GM23338 (cell line): ENCODE measurements around the gene TMEM74B. TPM values are rescaled to one million over a fixed set of nuclear protein-coding genes. Genes with fewer than 3 reads are reported as not detected.

Experiments
- ATAC-seq: fragments of 200-7000 bp; cut with Tn5 transposase; 3 replicates; pipeline ENCODE4 v1.9.1; 2020
- DNase-seq: peaks from one replicate; pipeline ENCODE4 v3.0.0-alpha.2; 2015; ENCODE audit warnings: low spot score
- H2AFZ ChIP-seq: fragments of 200-600 bp; sonication (generic); 2 replicates; pipeline ENCODE4 v1.8.0; 2016; ENCODE audit warnings: antibody characterized with exemption, mild to moderate bottlenecking, moderate library complexity
- H3F3A ChIP-seq: fragments of 200-600 bp; sonication (generic); replicated peaks from 2 replicates; pipeline ENCODE4 v1.8.0; 2017; ENCODE audit warnings: antibody characterized with exemption, mixed run types, low read depth
- H3K27ac ChIP-seq: fragments of 200-600 bp; sonication (generic); 2 replicates; pipeline ENCODE4 v1.6.1; 2016; ENCODE audit warnings: low read depth
- H3K27me3 ChIP-seq: fragments of 200-600 bp; sonication (generic); 2 replicates; pipeline ENCODE4 v1.8.0; 2016; ENCODE audit warnings: mild to moderate bottlenecking, mixed run types, moderate library complexity; ENCODE audit not compliant: insufficient read depth
- H3K36me3 ChIP-seq: fragments of 200-600 bp; sonication (generic); 2 replicates; pipeline ENCODE4 v1.8.0; 2016; ENCODE audit warnings: mild to moderate bottlenecking; ENCODE audit not compliant: insufficient read depth
- H3K4me1 ChIP-seq: fragments of 200-600 bp; sonication (generic); 2 replicates; pipeline ENCODE4 v1.8.0; 2016; ENCODE audit warnings: mild to moderate bottlenecking, moderate library complexity; ENCODE audit not compliant: insufficient read depth
- H3K4me2 ChIP-seq: fragments of 200-600 bp; sonication (generic); 2 replicates; pipeline ENCODE4 v1.7.1; 2017; ENCODE audit warnings: mixed run types
- H3K4me3 ChIP-seq: fragments of 200-600 bp; sonication (generic); 2 replicates; pipeline ENCODE4 v1.6.1; 2016; ENCODE audit warnings: mixed run types
- H3K79me2 ChIP-seq: fragments of 200-600 bp; sonication (generic); replicated peaks from 2 replicates; pipeline ENCODE4 v1.8.0; 2017; ENCODE audit warnings: mild to moderate bottlenecking; ENCODE audit not compliant: insufficient read depth
- H3K9me2 ChIP-seq: fragments of 200-600 bp; sonication (generic); 2 replicates; pipeline ENCODE4 v1.8.0; 2017; ENCODE audit not compliant: insufficient read depth
- H4K20me1 ChIP-seq: fragments of 200-600 bp; sonication (generic); replicated peaks from 2 replicates; pipeline ENCODE4 v1.8.0; 2017; ENCODE audit warnings: mild to moderate bottlenecking; ENCODE audit not compliant: insufficient read depth
- H3K27ac Mint-ChIP-seq: 2 replicates; pipeline ENCODE4 v1.8.0; 2020; ENCODE audit warnings: inconsistent platforms, mild to moderate bottlenecking, moderate library complexity, mixed read lengths
- H3K27me3 Mint-ChIP-seq: 3 replicates; pipeline ENCODE4 v1.8.0; 2022; ENCODE audit warnings: low read depth, mild to moderate bottlenecking, moderate library complexity, mixed read lengths, inconsistent platforms; ENCODE audit not compliant: insufficient read depth, poor library complexity
- H3K36me3 Mint-ChIP-seq: 3 replicates; pipeline ENCODE4 v1.8.0; 2021; ENCODE audit warnings: low read depth, mild to moderate bottlenecking, inconsistent platforms, moderate library complexity, mixed read lengths
- H3K4me1 Mint-ChIP-seq: 3 replicates; pipeline ENCODE4 v1.8.0; 2020; ENCODE audit warnings: mild to moderate bottlenecking, inconsistent platforms, mixed read lengths
- H3K4me3 Mint-ChIP-seq: 3 replicates; pipeline ENCODE4 v1.8.0; 2021; ENCODE audit warnings: moderate library complexity, mild to moderate bottlenecking, inconsistent platforms, mixed read lengths
- H3K9me3 Mint-ChIP-seq: 3 replicates; pipeline ENCODE4 v1.8.0; 2020; ENCODE audit warnings: moderate library complexity, mild to moderate bottlenecking, inconsistent platforms, mixed read lengths
- CTCF ChIP-seq, 2 experiments: fragments of 200-600 bp in 1 of 2; sonication (generic) in 1 of 2; conservative IDR thresholded peaks; 2 replicates each; pipeline versions ENCODE4 v1.5.1 to v1.6.1; 2016 to 2017; ENCODE audit warnings: antibody characterized with exemption in 2 of 2, low read depth in 2 of 2, mild to moderate bottlenecking in 2 of 2, moderate library complexity in 1 of 2
- ZNF114 ChIP-seq: fragments of 250-450 bp; sonication (Bioruptor Pico); IDR thresholded peaks from 2 replicates; pipeline ENCODE4 v1.5.0; 2020; ENCODE audit warnings: mild to moderate bottlenecking, moderate library complexity
- polyA plus RNA-seq: library from polyadenylated mRNA; unstranded; fragments of >200 nt; fragmentation: Nextera tagmentation; extraction: Ambion mirVana; gene quantifications from 2 replicates; pipeline ENCODE4 v1.2.1, GENCODE V29; 2016
- total RNA-seq: library from RNA; depleted of rRNA; stranded (reverse); fragments of >200 nt; shearing (Covaris generic); gene quantifications from 2 replicates; pipeline ENCODE4 v1.2.3, GENCODE V29; 2014
- TF ChIP-seq, protein P1 (sequence below): IDR thresholded peaks from 2 replicates; pipeline ENCODE4 v1.6.1; 2016; ENCODE audit warnings: antibody characterized with exemption
- TF ChIP-seq, protein P2 (sequence below): fragments of 250-450 bp; sonication (Bioruptor Pico); IDR thresholded peaks from 2 replicates; pipeline ENCODE4 v1.5.0; 2020; ENCODE audit warnings: mild to moderate bottlenecking, moderate library complexity
- TF ChIP-seq, protein P3 (sequence below): IDR thresholded peaks from one replicate; pipeline ENCODE4 v1.6.1; 2018; ENCODE audit warnings: antibody characterized with exemption; ENCODE audit not compliant: unreplicated experiment

TMEM74B gene
- total and polyA plus RNA-seq, 2 experiments from 2014 or later = 1.0 to 4.8 TPM

GRCh38 chr20:1205802-1206201 is 21.0 kb upstream of the TMEM74B start:
- H3K27me3 ChIP-seq = no peaks in the 10 kb centered on the region
- H4K20me1 ChIP-seq = no peaks in the 10 kb centered on the region; the same call in 1 of the 2 replicates
- ATAC-seq (no peak), DNase-seq (no peak)
- H2AFZ ChIP-seq = no peak overlapping the region
- H3K36me3 ChIP-seq = no peaks in the 10 kb centered on the region
- no peaks in the 10 kb centered on the region for H3K36me3 Mint-ChIP-seq
- no peaks in the 10 kb centered on the region for H3K9me3 Mint-ChIP-seq
- H3K4me3 ChIP-seq = no peak overlapping the region
- H3K9me2 ChIP-seq = no peaks in the 10 kb centered on the region
- H3K79me2 ChIP-seq = no peaks in the 10 kb centered on the region
- peaks cover 3% of the 10 kb centered on the region for H3K27me3 Mint-ChIP-seq
- H3K4me2 ChIP-seq = no peak overlapping the region
- TF ChIP-seq, protein P1, sequence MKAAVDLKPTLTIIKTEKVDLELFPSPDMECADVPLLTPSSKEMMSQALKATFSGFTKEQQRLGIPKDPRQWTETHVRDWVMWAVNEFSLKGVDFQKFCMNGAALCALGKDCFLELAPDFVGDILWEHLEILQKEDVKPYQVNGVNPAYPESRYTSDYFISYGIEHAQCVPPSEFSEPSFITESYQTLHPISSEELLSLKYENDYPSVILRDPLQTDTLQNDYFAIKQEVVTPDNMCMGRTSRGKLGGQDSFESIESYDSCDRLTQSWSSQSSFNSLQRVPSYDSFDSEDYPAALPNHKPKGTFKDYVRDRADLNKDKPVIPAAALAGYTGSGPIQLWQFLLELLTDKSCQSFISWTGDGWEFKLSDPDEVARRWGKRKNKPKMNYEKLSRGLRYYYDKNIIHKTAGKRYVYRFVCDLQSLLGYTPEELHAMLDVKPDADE = no peak
- TF ChIP-seq, protein P2, sequence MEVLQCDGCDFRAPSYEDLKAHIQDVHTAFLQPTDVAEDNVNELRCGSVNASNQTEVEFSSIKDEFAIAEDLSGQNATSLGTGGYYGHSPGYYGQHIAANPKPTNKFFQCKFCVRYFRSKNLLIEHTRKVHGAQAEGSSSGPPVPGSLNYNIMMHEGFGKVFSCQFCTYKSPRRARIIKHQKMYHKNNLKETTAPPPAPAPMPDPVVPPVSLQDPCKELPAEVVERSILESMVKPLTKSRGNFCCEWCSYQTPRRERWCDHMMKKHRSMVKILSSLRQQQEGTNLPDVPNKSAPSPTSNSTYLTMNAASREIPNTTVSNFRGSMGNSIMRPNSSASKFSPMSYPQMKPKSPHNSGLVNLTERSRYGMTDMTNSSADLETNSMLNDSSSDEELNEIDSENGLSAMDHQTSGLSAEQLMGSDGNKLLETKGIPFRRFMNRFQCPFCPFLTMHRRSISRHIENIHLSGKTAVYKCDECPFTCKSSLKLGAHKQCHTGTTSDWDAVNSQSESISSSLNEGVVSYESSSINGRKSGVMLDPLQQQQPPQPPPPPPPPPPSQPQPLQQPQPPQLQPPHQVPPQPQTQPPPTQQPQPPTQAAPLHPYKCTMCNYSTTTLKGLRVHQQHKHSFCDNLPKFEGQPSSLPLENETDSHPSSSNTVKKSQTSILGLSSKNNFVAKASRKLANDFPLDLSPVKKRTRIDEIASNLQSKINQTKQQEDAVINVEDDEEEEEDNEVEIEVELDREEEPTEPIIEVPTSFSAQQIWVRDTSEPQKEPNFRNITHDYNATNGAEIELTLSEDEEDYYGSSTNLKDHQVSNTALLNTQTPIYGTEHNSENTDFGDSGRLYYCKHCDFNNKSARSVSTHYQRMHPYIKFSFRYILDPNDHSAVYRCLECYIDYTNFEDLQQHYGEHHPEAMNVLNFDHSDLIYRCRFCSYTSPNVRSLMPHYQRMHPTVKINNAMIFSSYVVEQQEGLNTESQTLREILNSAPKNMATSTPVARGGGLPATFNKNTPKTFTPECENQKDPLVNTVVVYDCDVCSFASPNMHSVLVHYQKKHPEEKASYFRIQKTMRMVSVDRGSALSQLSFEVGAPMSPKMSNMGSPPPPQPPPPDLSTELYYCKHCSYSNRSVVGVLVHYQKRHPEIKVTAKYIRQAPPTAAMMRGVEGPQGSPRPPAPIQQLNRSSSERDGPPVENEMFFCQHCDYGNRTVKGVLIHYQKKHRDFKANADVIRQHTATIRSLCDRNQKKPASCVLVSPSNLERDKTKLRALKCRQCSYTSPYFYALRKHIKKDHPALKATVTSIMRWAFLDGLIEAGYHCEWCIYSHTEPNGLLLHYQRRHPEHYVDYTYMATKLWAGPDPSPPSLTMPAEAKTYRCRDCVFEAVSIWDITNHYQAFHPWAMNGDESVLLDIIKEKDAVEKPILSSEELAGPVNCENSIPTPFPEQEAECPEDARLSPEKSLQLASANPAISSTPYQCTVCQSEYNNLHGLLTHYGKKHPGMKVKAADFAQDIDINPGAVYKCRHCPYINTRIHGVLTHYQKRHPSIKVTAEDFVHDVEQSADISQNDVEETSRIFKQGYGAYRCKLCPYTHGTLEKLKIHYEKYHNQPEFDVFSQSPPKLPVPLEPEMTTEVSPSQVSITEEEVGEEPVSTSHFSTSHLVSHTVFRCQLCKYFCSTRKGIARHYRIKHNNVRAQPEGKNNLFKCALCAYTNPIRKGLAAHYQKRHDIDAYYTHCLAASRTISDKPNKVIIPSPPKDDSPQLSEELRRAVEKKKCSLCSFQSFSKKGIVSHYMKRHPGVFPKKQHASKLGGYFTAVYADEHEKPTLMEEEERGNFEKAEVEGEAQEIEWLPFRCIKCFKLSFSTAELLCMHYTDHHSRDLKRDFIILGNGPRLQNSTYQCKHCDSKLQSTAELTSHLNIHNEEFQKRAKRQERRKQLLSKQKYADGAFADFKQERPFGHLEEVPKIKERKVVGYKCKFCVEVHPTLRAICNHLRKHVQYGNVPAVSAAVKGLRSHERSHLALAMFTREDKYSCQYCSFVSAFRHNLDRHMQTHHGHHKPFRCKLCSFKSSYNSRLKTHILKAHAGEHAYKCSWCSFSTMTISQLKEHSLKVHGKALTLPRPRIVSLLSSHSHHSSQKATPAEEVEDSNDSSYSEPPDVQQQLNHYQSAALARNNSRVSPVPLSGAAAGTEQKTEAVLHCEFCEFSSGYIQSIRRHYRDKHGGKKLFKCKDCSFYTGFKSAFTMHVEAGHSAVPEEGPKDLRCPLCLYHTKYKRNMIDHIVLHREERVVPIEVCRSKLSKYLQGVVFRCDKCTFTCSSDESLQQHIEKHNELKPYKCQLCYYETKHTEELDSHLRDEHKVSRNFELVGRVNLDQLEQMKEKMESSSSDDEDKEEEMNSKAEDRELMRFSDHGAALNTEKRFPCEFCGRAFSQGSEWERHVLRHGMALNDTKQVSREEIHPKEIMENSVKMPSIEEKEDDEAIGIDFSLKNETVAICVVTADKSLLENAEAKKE (CRISPR knock-in tag) = no peak
- no peak for TF ChIP-seq ZNF114 (CRISPR knock-in tag)
- TF ChIP-seq CTCF (conservative IDR thresholded peaks at IDR 0.05; ENCODE audit: low read depth in 2 of 2) = no peak
- TF ChIP-seq, protein P3, sequence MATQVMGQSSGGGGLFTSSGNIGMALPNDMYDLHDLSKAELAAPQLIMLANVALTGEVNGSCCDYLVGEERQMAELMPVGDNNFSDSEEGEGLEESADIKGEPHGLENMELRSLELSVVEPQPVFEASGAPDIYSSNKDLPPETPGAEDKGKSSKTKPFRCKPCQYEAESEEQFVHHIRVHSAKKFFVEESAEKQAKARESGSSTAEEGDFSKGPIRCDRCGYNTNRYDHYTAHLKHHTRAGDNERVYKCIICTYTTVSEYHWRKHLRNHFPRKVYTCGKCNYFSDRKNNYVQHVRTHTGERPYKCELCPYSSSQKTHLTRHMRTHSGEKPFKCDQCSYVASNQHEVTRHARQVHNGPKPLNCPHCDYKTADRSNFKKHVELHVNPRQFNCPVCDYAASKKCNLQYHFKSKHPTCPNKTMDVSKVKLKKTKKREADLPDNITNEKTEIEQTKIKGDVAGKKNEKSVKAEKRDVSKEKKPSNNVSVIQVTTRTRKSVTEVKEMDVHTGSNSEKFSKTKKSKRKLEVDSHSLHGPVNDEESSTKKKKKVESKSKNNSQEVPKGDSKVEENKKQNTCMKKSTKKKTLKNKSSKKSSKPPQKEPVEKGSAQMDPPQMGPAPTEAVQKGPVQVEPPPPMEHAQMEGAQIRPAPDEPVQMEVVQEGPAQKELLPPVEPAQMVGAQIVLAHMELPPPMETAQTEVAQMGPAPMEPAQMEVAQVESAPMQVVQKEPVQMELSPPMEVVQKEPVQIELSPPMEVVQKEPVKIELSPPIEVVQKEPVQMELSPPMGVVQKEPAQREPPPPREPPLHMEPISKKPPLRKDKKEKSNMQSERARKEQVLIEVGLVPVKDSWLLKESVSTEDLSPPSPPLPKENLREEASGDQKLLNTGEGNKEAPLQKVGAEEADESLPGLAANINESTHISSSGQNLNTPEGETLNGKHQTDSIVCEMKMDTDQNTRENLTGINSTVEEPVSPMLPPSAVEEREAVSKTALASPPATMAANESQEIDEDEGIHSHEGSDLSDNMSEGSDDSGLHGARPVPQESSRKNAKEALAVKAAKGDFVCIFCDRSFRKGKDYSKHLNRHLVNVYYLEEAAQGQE = no peak
- no peaks in the 10 kb centered on the region for H3K4me1 Mint-ChIP-seq
- no peaks in the 10 kb centered on the region for H3F3A ChIP-seq
- no peak overlapping the region for H3K4me3 Mint-ChIP-seq
- no peak overlapping the region for H3K27ac ChIP-seq
- H3K4me1 ChIP-seq = no peaks in the 10 kb centered on the region
- no peak overlapping the region for H3K27ac Mint-ChIP-seq
